Mesothelial cell of epicardium (in vitro differentiated cells): ENCODE results near the gene RBM15. TPM values are rescaled to one million over a fixed set of nuclear protein-coding genes. Genes with fewer than 3 reads are reported as not detected.
A peak's percentile ranks its signal among the peaks of the same experiment; 100 is the strongest.

Experiments
- DNase-seq, 2 experiments: peaks; one replicate each; pipeline ENCODE4 v3.0.0; 2021; ENCODE audit warnings: low spot score in 2 of 2; ENCODE audit not compliant: unreplicated experiment in 2 of 2
- H3K27ac Mint-ChIP-seq: 2 replicates; pipeline ENCODE4 v1.8.0; 2021; ENCODE audit warnings: mixed read lengths
- H3K27me3 Mint-ChIP-seq: 2 replicates; pipeline ENCODE4 v1.8.0; 2021; ENCODE audit warnings: low read depth, mixed read lengths
- H3K36me3 Mint-ChIP-seq: 2 replicates; pipeline ENCODE4 v1.8.0; 2021; ENCODE audit warnings: mixed read lengths
- H3K4me1 Mint-ChIP-seq: 2 replicates; pipeline ENCODE4 v1.8.0; 2021; ENCODE audit warnings: mixed read lengths
- H3K4me3 Mint-ChIP-seq: 2 replicates; pipeline ENCODE4 v1.8.0; 2021; ENCODE audit warnings: mild to moderate bottlenecking, moderate library complexity, mixed read lengths
- H3K9me3 Mint-ChIP-seq: 2 replicates; pipeline ENCODE4 v1.8.0; 2021; ENCODE audit warnings: mixed read lengths
- CTCF ChIP-seq: fragments of 200-600 bp; sonication (generic); IDR thresholded peaks from one replicate; pipeline ENCODE4 v1.5.0; 2021; ENCODE audit warnings: antibody characterized with exemption; ENCODE audit not compliant: unreplicated experiment
- total RNA-seq: library from RNA; stranded (reverse); gene quantifications from 3 replicates; pipeline ENCODE4 v1.2.1, GENCODE V29; 2021

Gene RBM15
- total RNA-seq, 1 donor from 2014 or later, result 41.0 TPM

- H3K27ac Mint-ChIP-seq, result no peak overlapping the region
- no peaks in the 10 kb centered on the region for H3K27me3 Mint-ChIP-seq
- peaks cover 16% of the 10 kb centered on the region for H3K36me3 Mint-ChIP-seq
- H3K4me3 Mint-ChIP-seq, result peak overlapping the region; percentile 45
- no peak for TF ChIP-seq CTCF
- H3K9me3 Mint-ChIP-seq, result no peaks in the 10 kb centered on the region
- DNase-seq, result no peak
- H3K4me1 Mint-ChIP-seq, result peaks cover 69% of the 10 kb centered on the region
These were observed 2.1 kb downstream of the RBM15 start for GRCh38 chr1:110341146-110341871.

GRCh38 chr1:110341872-110342331 is 2.7 kb downstream of the RBM15 start:
- peaks cover 16% of the 10 kb centered on the region for H3K36me3 Mint-ChIP-seq
- H3K27me3 Mint-ChIP-seq, result no peaks in the 10 kb centered on the region
- no peak for DNase-seq
- peak overlapping the region; percentile 45 for H3K4me3 Mint-ChIP-seq
- no peak overlapping the region for H3K27ac Mint-ChIP-seq
- peaks cover 64% of the 10 kb centered on the region for H3K4me1 Mint-ChIP-seq
- H3K9me3 Mint-ChIP-seq, result no peaks in the 10 kb centered on the region
- no peak for TF ChIP-seq CTCF

GRCh38 chr1:110343249-110343648 is 4.1 kb downstream of the RBM15 start:
- DNase-seq, result no peak

GRCh38 chr1:110344152-110344551 is 5.0 kb downstream of the RBM15 start:
- Mint-ChIP-seq H3K4me1 (peaks cover 74% of the 10 kb centered on the region), H3K9me3 (no peaks in the 10 kb centered on the region), H3K27ac (peak overlapping the region; percentile 66), H3K27me3 (no peaks in the 10 kb centered on the region), H3K36me3 (peaks cover 16% of the 10 kb centered on the region), H3K4me3 (peak overlapping the region; percentile 45)
- no peak for DNase-seq
- no peak for TF ChIP-seq CTCF

More at GRCh38 chr1:110343249-110343648, 4.1 kb downstream of the RBM15 start:
- Mint-ChIP-seq H3K4me3 (peak overlapping the region; percentile 45), H3K9me3 (no peaks in the 10 kb centered on the region), H3K27me3 (no peaks in the 10 kb centered on the region), H3K4me1 (peaks cover 65% of the 10 kb centered on the region), H3K36me3 (peaks cover 16% of the 10 kb centered on the region), H3K27ac (peak overlapping the region; percentile 57)
- no peak for TF ChIP-seq CTCF

- H3K9me3 Mint-ChIP-seq, result no peaks in the 10 kb centered on the region
- peak overlapping the region; percentile 0 for H3K27ac Mint-ChIP-seq
- peaks cover 16% of the 10 kb centered on the region for H3K36me3 Mint-ChIP-seq
- DNase-seq, result no peak
- TF ChIP-seq CTCF, result no peak
- no peak overlapping the region for H3K4me3 Mint-ChIP-seq
- H3K4me1 Mint-ChIP-seq, result peaks cover 71% of the 10 kb centered on the region
- H3K27me3 Mint-ChIP-seq, result no peaks in the 10 kb centered on the region
These were observed 6.3 kb downstream of the RBM15 start for GRCh38 chr1:110345480-110345879.
